ENCODE measurements around the gene LCN1. TPM values are rescaled to one million over a fixed set of nuclear protein-coding genes. Genes with fewer than 3 reads are reported as not detected.

Gene LCN1
- total and polyA plus RNA-seq, 2 of the 8 experiments (the other 6 are each of a cell fraction or from before 2014, with no cell fraction given) = not detected

- TF ChIP-seq SUZ12 (IDR thresholded peaks at IDR 0.05; ENCODE audit: low read length) = no peak
- TF ChIP-seq CREB1 (IDR thresholded peaks at IDR 0.05) = no peak
- TF ChIP-seq SP1 (IDR thresholded peaks at IDR 0.05; ENCODE audit: low read depth, low read length) = no peak
- TF ChIP-seq FOSL1 (IDR thresholded peaks at IDR 0.05; ENCODE audit: insufficient read depth, low read depth, low read length) = no peak
- no peak for TF ChIP-seq SIRT6 (IDR thresholded peaks at IDR 0.05; ENCODE audit: low read length)
These were observed 43.9 kb downstream of the LCN1 start (continued) for GRCh38 chr9:135565141-135565628.

All from H1 (cell line).